Panc1 (cell line): ENCODE data around the gene FAM89A. TPM values are rescaled to one million over a fixed set of nuclear protein-coding genes. Genes with fewer than 3 reads are reported as not detected.

Experiments
- ATAC-seq: fragments of 200-7000 bp; cut with Tn5 transposase; 2 replicates; pipeline ENCODE4 v1.9.1; 2020; ENCODE audit warnings: mild to moderate bottlenecking, moderate library complexity
- BruUV-seq: library from RNA; stranded (reverse); fragments of 400-500 nt; replicated peaks from 2 replicates; lab custom pipeline; 2021; lab: Mats Ljungman, UMichigan
- CTCF ChIA-PET: fragments of 300-600 bp; sonication (Branson Sonifier 250); formaldehyde crosslinking; loops from one replicate; lab custom pipeline; 2022; ENCODE audit warnings: antibody characterized with exemption; lab: Charles Lee
- POLR2A ChIA-PET: fragments of 300-600 bp; sonication (Branson Sonifier 250); formaldehyde crosslinking; loops from one replicate; lab custom pipeline; 2022; ENCODE audit warnings: antibody characterized with exemption; lab: Charles Lee
- DNase-seq: peaks from one replicate; pipeline ENCODE4 v3.0.0-alpha.2; 2010; ENCODE audit warnings: low read depth, low spot score
- H3K27ac ChIP-seq: 2 replicates; pipeline ENCODE4 v1.5.1; 2011; ENCODE audit warnings: mild to moderate bottlenecking, low read length, inconsistent platforms
- H3K27me3 ChIP-seq: fragments of 200-500 bp; sonication (Bioruptor generic); 2 replicates; pipeline ENCODE4 v1.6.0; 2014; ENCODE audit warnings: low read length, inconsistent platforms; ENCODE audit not compliant: control insufficient read depth, insufficient read depth
- H3K36me3 ChIP-seq: fragments of 200-500 bp; sonication (Bioruptor generic); 2 replicates; pipeline ENCODE4 v1.5.1; 2014; ENCODE audit warnings: inconsistent platforms, mild to moderate bottlenecking, low read length, moderate library complexity; ENCODE audit not compliant: control insufficient read depth, insufficient read depth
- H3K4me1 ChIP-seq: 2 replicates; pipeline ENCODE4 v1.5.1; 2011; ENCODE audit warnings: inconsistent platforms, mild to moderate bottlenecking, low read length, moderate library complexity; ENCODE audit not compliant: control insufficient read depth, insufficient read depth
- H3K4me3 ChIP-seq, 2 experiments: 2 replicates each; pipeline ENCODE4 v1.5.1; 2011 to 2012; ENCODE audit warnings: low read depth in 2 of 2, low read length in 2 of 2, mild to moderate bottlenecking in 2 of 2, inconsistent platforms in 1 of 2, moderate library complexity in 1 of 2
- H3K9me3 ChIP-seq: fragments of 200-500 bp; sonication (Bioruptor generic); 2 replicates; pipeline ENCODE4 v1.5.1; 2014; ENCODE audit warnings: low read depth, mild to moderate bottlenecking, inconsistent platforms, low read length, moderate library complexity; ENCODE audit not compliant: control insufficient read depth, insufficient read depth
- CTCF ChIP-seq: fragments of 450-650 bp; IDR thresholded peaks from 2 replicates; pipeline ENCODE4 v1.5.1; 2017; ENCODE audit warnings: mild to moderate bottlenecking
- POLR2AphosphoS5 ChIP-seq: IDR thresholded peaks from 2 replicates; pipeline ENCODE4 v1.6.1; 2012; ENCODE audit warnings: mild to moderate bottlenecking, low read depth, low read length, moderate library complexity
- REST ChIP-seq, 2 experiments: IDR thresholded peaks; 2 replicates each; pipeline ENCODE4 v1.6.1; 2011 to 2012; ENCODE audit warnings: low read depth in 2 of 2, control low read depth in 1 of 2, low read length in 1 of 2, mild to moderate bottlenecking in 1 of 2, moderate library complexity in 1 of 2; ENCODE audit not compliant: insufficient read depth in 1 of 2
- SIN3A ChIP-seq: IDR thresholded peaks from 2 replicates; pipeline ENCODE4 v1.6.1; 2012; ENCODE audit warnings: low read depth, mild to moderate bottlenecking, low read length, moderate library complexity, borderline replicate concordance; ENCODE audit not compliant: insufficient read depth
- TCF7L2 ChIP-seq: IDR thresholded peaks from 2 replicates; pipeline ENCODE4 v1.6.1; 2011; ENCODE audit warnings: mild to moderate bottlenecking, low read depth, low read length, inconsistent platforms
- in situ Hi-C: cut with HindIII; loops from 2 replicates; pipeline ENCODE4 v1.10.0; 2016; ENCODE audit warnings: low sequenced_read_pairs, low pct_unique_long_range_greater_than_20kb
- intact Hi-C: fragments of 100-400 bp; cut with micrococcal nuclease; formaldehyde crosslinking; loops from one replicate; pipeline ENCODE4 v1.10.0; 2022; ENCODE audit not compliant: unreplicated experiment
- total RNA-seq: library from RNA; stranded (reverse); gene quantifications from one replicate; pipeline ENCODE4 v1.2.1, GENCODE V29; 2021; ENCODE audit not compliant: unreplicated experiment

The FAM89A gene
- total RNA-seq, 1 experiment from 2014 or later: 2.2 TPM

- no peaks in the 10 kb centered on the region for H3K9me3 ChIP-seq
- no peaks in the 10 kb centered on the region for H3K36me3 ChIP-seq
- H3K27me3 ChIP-seq: no peaks in the 10 kb centered on the region; the same call in 1 of the 2 replicates
- H3K27ac ChIP-seq: no peak overlapping the region
- ATAC-seq (no peak), DNase-seq (no peak)
- no peak overlapping the region for H3K4me3 ChIP-seq
- no peaks in the 10 kb centered on the region for H3K4me1 ChIP-seq
- intact Hi-C loops (no loop called here), in situ Hi-C loops (no loop called here)
- CTCF ChIA-PET: no interaction called here
- no TSS peak for BruUV-seq
- POLR2A ChIA-PET: no interaction called here
- no peak for TF ChIP-seq POLR2AphosphoS5
- TF ChIP-seq REST (IDR thresholded peaks at IDR 0.05; ENCODE audit: insufficient read depth in 1 of 2, low read depth in 2 of 2, low read length in 1 of 2): no peak
These were observed 24.4 kb upstream of the FAM89A start for GRCh38 chr1:231064418-231064817.

- TF ChIP-seq SIN3A: no peak
- TF ChIP-seq TCF7L2: no peak
- TF ChIP-seq REST (IDR thresholded peaks at IDR 0.05; ENCODE audit: insufficient read depth in 1 of 2, low read depth in 2 of 2, low read length in 1 of 2): no peak
- no peak for TF ChIP-seq CTCF
- TF ChIP-seq POLR2AphosphoS5: no peak
- intact Hi-C loops (no loop called here), in situ Hi-C loops (no loop called here)
- no peak for DNase-seq
- no peak overlapping the region for H3K4me3 ChIP-seq
- CTCF ChIA-PET: interaction anchor here (0.7 kb wide), 1 partner anchor 357 kb away, joined by 4 read pairs; no protein-coding TSS in a partner anchor
- no peaks in the 10 kb centered on the region for H3K9me3 ChIP-seq
- ATAC-seq: no peak
- no TSS peak for BruUV-seq
- no peaks in the 10 kb centered on the region for H3K36me3 ChIP-seq
- no peaks in the 10 kb centered on the region; the same call in 1 of the 2 replicates for H3K27me3 ChIP-seq
- no peaks in the 10 kb centered on the region for H3K4me1 ChIP-seq
- POLR2A ChIA-PET: no interaction called here
- H3K27ac ChIP-seq: no peak overlapping the region
These were observed 23.3 kb upstream of the FAM89A start for GRCh38 chr1:231063331-231063730.
